C4-2B (cell line): ENCODE results near the gene KLRF1.

Experiments
- CTCF ChIP-seq: fragments of 450-650 bp; conservative IDR thresholded peaks from 2 replicates; pipeline ENCODE4 v1.5.1; 2017; ENCODE audit warnings: mild to moderate bottlenecking
- ZFX ChIP-seq: fragments of 450-650 bp; IDR thresholded peaks from 2 replicates; pipeline ENCODE4 v1.6.1; 2017

GRCh38 chr12:9870286-9870866 lies 43.1 kb downstream of the KLRF1 start:
- TF ChIP-seq CTCF: no peak
- TF ChIP-seq ZFX: no peak
